Left lung (tissue), 10 donors: ENCODE data around the gene RRBP1. TPM values are rescaled to one million over a fixed set of nuclear protein-coding genes. Genes with fewer than 3 reads are reported as not detected.

Source experiments
- ATAC-seq: fragments of 200-7000 bp; cut with Tn5 transposase; one replicate; pipeline ENCODE4 v1.9.1; 2020; ENCODE audit warnings: moderate library complexity
- DNase-seq, 4 donors: peaks; one replicate each; pipeline ENCODE4 v3.0.0-alpha.2; 2013 to 2020
- H3K27ac ChIP-seq, 2 donors: fragments of 200-600 bp; sonication (generic) in 1 of 2; one replicate each; pipeline versions ENCODE4 v1.5.0 to v1.8.0; 2020 to 2021
- H3K27me3 ChIP-seq, 2 donors: fragments of 200-600 bp; sonication (generic) in 1 of 2; one replicate each; pipeline versions ENCODE4 v1.5.0 to v1.8.0; 2020 to 2021
- H3K36me3 ChIP-seq, 2 donors: fragments of 200-600 bp; sonication (generic) in 1 of 2; one replicate each; pipeline versions ENCODE4 v1.5.0 to v1.8.0; 2020 to 2021
- H3K4me1 ChIP-seq, 2 donors: fragments of 200-600 bp; one replicate each; pipeline ENCODE4 v1.8.0; 2021
- H3K4me3 ChIP-seq, 2 donors: fragments of 200-600 bp; sonication (generic) in 1 of 2; one replicate each; pipeline versions ENCODE4 v1.5.0 to v1.8.0; 2020 to 2021; ENCODE audit warnings: mild to moderate bottlenecking in 1 of 2
- H3K9me3 ChIP-seq, 2 donors: fragments of 200-600 bp; sonication (generic) in 1 of 2; one replicate each; pipeline versions ENCODE4 v1.5.0 to v1.8.0; 2020 to 2021
- CTCF ChIP-seq, 2 donors: fragments of 200-600 bp; sonication (generic) in 1 of 2; IDR thresholded peaks; one replicate each; pipeline versions ENCODE4 v1.5.0 to v1.8.0; 2021; ENCODE audit warnings: antibody characterized with exemption in 2 of 2
- intact Hi-C, 2 donors: fragments of 100-400 bp; cut with DNase I; formaldehyde crosslinking; loops; one replicate each; pipeline versions ENCODE4 v1.11.2 to v1.14.2; 2022
- polyA plus RNA-seq, 6 donors: library from polyadenylated mRNA; unstranded; fragments of 120-200 nt; gene quantifications; one replicate each; pipeline ENCODE4 v1.2.1, GENCODE V29; 2013; ENCODE audit not compliant: insufficient read length in 6 of 6
- total RNA-seq, 2 donors: library from RNA; stranded (reverse); fragmentation: NEBNext Ultra II Directional; extraction: Animal tissue kit (Norgen Biotek cat#: 25700); gene quantifications; one replicate each; pipeline ENCODE4 v1.2.1, GENCODE V29; 2021
- donor health status: DM: no; HTN: yes; CAD: no.
- donor health status: DM: no; HTN: no; CAD: no.

The RRBP1 gene
- total and polyA plus RNA-seq, 8 donors: 110 to 263 (median 131) TPM

DNA sequence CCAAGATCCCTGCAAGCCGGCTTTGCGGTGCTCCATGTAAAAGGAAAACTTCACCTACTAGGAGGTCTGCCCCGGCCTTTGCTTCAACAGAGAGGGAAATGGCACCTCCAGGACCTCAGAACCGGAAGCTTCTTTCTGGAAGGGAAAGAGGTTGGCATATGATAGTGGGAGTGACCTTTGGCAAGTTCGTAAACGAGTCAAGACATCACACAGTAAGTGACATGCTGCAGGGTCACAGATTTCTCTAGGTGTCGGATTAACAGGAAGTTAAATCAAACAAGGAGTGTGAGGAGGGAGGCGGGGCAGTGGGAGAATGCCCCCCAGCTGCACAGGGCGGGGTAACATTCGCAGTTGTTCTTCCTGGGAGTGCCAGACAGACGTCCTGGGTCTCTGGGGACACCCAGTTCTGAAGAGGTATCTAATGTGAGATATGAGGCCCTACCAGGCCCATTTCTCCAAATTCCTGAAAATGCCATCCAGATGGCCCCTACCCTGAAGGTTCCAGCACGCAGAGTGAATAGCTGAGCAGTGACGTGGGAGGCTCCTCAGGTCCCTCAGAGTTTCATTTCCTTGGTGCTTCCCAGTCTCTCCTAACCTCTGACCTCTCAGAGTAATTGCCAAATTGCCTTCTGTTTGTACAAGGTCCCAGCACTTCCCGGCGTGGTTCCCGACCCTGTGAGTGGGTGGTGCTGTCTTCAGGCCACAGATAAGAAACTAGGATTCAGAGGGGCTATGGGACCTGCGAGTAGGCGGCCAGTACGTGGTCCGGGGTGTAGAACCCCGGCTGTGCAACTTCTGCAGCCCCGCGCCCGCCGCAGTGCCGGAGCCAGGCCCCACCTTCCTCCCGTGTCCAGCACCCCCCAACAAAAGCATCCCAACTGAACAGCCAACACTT, 1.9 kb downstream of the RRBP1 start:
- H3K9me3 ChIP-seq: no peaks in the 10 kb centered on the region
- peak overlapping the region; percentile 62 to 73 for H3K4me3 ChIP-seq
- H3K27me3 ChIP-seq: no peaks in the 10 kb centered on the region
- H3K36me3 ChIP-seq: peaks cover 0 to 32% of the 10 kb centered on the region in 2 donors
- ATAC-seq (peak; percentile 11), DNase-seq (peak; percentile 25 to 81 (median 56))
- intact Hi-C loops: loop anchor here in 1 of 2 donors (10.0 kb wide), 1 partner anchor 145 kb away; no protein-coding TSS in a partner anchor
- peaks cover 10 to 54% of the 10 kb centered on the region in 2 donors for H3K4me1 ChIP-seq
- TF ChIP-seq CTCF (IDR thresholded peaks at IDR 0.05): no peak
- H3K27ac ChIP-seq: peak overlapping the region; percentile 94 to 97

DNA sequence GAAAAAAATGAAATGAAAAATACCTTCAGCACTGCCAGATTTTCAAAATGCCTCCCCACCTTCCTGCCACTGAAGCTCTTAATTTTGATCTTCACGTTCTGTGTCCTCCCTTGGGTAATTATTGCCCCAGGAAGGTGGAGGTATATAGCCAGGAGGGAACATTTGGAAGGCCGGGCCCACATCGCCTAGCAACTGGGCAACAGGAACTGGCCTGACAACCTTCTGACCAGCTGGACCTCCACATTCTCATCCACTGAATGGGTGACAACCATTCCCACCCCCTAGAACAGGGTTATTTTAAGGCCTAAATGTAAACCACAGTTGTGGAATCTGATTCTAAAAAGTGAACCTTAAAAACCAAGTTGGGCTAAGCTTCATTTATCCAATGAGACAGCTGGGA, 3.2 kb downstream of the RRBP1 start:
- Histone ChIP-seq H3K4me3 (no peak overlapping the region), H3K9me3 (no peaks in the 10 kb centered on the region), H3K4me1 (peaks cover 10 to 60% of the 10 kb centered on the region in 2 donors), H3K27me3 (no peaks in the 10 kb centered on the region), H3K27ac (no peak overlapping the region), H3K36me3 (peaks cover 0 to 36% of the 10 kb centered on the region in 2 donors)
- TF ChIP-seq CTCF (IDR thresholded peaks at IDR 0.05): no peak
- intact Hi-C loops: no loop called here
- DNase-seq (no peak), ATAC-seq (no peak)

GRCh38 chr20:17678295-17678694, 3.7 kb downstream of the RRBP1 start:
- DNase-seq (no peak), ATAC-seq (no peak)
- Histone ChIP-seq H3K27ac (no peak overlapping the region), H3K4me1 (peaks cover 11 to 66% of the 10 kb centered on the region in 2 donors), H3K4me3 (no peak overlapping the region), H3K27me3 (no peaks in the 10 kb centered on the region), H3K9me3 (no peaks in the 10 kb centered on the region), H3K36me3 (peaks cover 0 to 38% of the 10 kb centered on the region in 2 donors)
- TF ChIP-seq CTCF (IDR thresholded peaks at IDR 0.05): no peak
- intact Hi-C loops: no loop called here

DNA sequence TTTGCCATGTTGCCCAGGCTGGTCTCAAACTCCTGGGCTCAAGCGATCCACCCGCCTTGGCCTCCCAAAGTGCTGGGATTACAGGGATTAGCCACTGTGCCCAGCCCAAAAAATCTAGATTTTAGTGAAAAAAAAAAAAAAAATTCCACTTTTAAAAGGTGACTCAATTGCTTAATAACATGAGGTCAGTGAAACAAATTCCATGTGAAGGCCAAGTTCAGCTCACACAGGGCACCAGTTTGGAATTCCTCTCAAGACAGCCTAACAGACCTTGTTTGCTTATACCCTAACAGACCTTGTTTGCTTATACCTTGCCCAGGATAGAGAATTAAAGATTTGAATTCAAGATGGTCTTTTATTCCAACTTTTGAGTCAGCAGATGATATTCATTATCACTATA, 5.1 kb downstream of the RRBP1 start:
- intact Hi-C loops: no loop called here
- peaks cover 14 to 73% of the 10 kb centered on the region in 2 donors for H3K4me1 ChIP-seq
- H3K27me3 ChIP-seq: no peaks in the 10 kb centered on the region
- H3K36me3 ChIP-seq: peaks cover 0 to 51% of the 10 kb centered on the region in 2 donors
- no peak for DNase-seq
- H3K4me3 ChIP-seq: no peak overlapping the region
- no peak for ATAC-seq
- H3K9me3 ChIP-seq: no peaks in the 10 kb centered on the region
- TF ChIP-seq CTCF (IDR thresholded peaks at IDR 0.05): no peak
- no peak overlapping the region for H3K27ac ChIP-seq

- Histone ChIP-seq H3K27ac (no peak overlapping the region), H3K36me3 (peaks cover 0 to 53% of the 10 kb centered on the region in 2 donors)
These were observed 5.7 kb downstream of the RRBP1 start for GRCh38 chr20:17676378-17676759.

More at GRCh38 chr20:17676378-17676759, 5.7 kb downstream of the RRBP1 start:
- Histone ChIP-seq H3K9me3 (no peaks in the 10 kb centered on the region), H3K27me3 (no peaks in the 10 kb centered on the region), H3K4me3 (no peak overlapping the region), H3K4me1 (peaks cover 14 to 78% of the 10 kb centered on the region in 2 donors)
- ATAC-seq (no peak), DNase-seq (no peak)
- TF ChIP-seq CTCF (IDR thresholded peaks at IDR 0.05): no peak
- intact Hi-C loops: no loop called here
